Pancreas (tissue), 10 donors: Measurements from ENCODE around the gene FGF2. TPM values are rescaled to one million over a fixed set of nuclear protein-coding genes. Genes with fewer than 3 reads are reported as not detected.

Source experiments
- ATAC-seq, 4 donors: fragments of 200-7000 bp; cut with Tn5 transposase; one replicate each; pipeline versions ENCODE4 v1.8.0 to v1.9.1; 2020; ENCODE audit warnings: mild to moderate bottlenecking in 4 of 4, moderate library complexity in 4 of 4
- DNase-seq, 6 donors: peaks; one replicate each; pipeline ENCODE4 v3.0.0-alpha.2; 2020
- FAIRE-seq: peaks from 2 replicates; lab custom pipeline; 2012; peaks lifted over from hg19 to GRCh38; lab: Jason Lieb, UNC
- H3K27ac ChIP-seq, 4 donors: fragments of 200-600 bp; sonication (generic); 1 replicate in 3 of 4; 2 replicates in 1 of 4; pipeline versions ENCODE4 v1.5.0 to v1.8.0; 2020
- H3K27me3 ChIP-seq, 4 donors: fragments of 200-600 bp; one replicate each; pipeline ENCODE4 v1.8.0; 2021
- H3K36me3 ChIP-seq, 3 donors: fragments of 200-600 bp; sonication (generic) in 1 of 3; one replicate each; pipeline versions ENCODE4 v1.5.0 to v1.8.0; 2020 to 2021
- H3K4me1 ChIP-seq, 3 donors: fragments of 200-600 bp; one replicate each; pipeline ENCODE4 v1.8.0; 2021
- H3K4me3 ChIP-seq, 4 donors: fragments of 200-600 bp; sonication (generic) in 2 of 4; one replicate each; pipeline versions ENCODE4 v1.5.0 to v1.8.0; 2020 to 2021
- H3K9me3 ChIP-seq, 4 donors: fragments of 200-600 bp; one replicate each; pipeline ENCODE4 v1.8.0; 2021
- CTCF ChIP-seq, 4 donors: fragments of 200-600 bp; sonication (generic) in 3 of 4; IDR thresholded peaks; one replicate each; pipeline versions ENCODE4 v1.5.0 to v1.8.0; 2021; ENCODE audit warnings: antibody characterized with exemption in 4 of 4
- WGBS, 2 donors: extraction: QIAGEN DNeasy Blood & Tissue Kit; methylation state at CpG; one replicate each; pipeline ENCODE4 v1.1.7; 2013; 5-methylcytosine and 5-hydroxymethylcytosine counted together
- intact Hi-C, 3 donors: fragments of 100-400 bp; cut with DNase I; formaldehyde crosslinking; loops; one replicate each; pipeline versions ENCODE4 v1.11.1 to v1.14.2; 2022
- polyA plus RNA-seq, 2 donors: library from polyadenylated mRNA; stranded (reverse); fragments of 200-250 nt; gene quantifications; one replicate each; pipeline ENCODE4 v1.2.3, GENCODE V29; 2013
- total RNA-seq, 6 donors: library from RNA; stranded (reverse); fragmentation: NEBNext Ultra II Directional in 4 of 6; extraction: Animal tissue kit (Norgen Biotek cat#: 25700) in 4 of 6; gene quantifications; one replicate each; pipeline versions ENCODE4 v1.2.1 to v1.2.4, GENCODE V29; 2021 to 2023
- donor health status: healthy with polysubstance abuse.
- donor health status: DM: no; HTN: no; CAD: no; lungs with moderate emphysema.
- donor health status: DM: no; HTN: no; CAD: no.
- donor health status: control.
- donor health status: control.
- donor health status: Bipolar disorder and iron deficiency.
- donor health status: DM: yes; HTN: yes; CAD: no.
- donor health status: DM: no; HTN: no; CAD: no.
- donor health status: DM: no; HTN: no; CAD: no.
- donor health status: DM: yes; HTN: yes; CAD: no.

The FGF2 gene
- total and polyA plus RNA-seq, 8 donors = 0.41 to 1.6 (median 0.71) TPM

- FAIRE-seq (no peak), DNase-seq (no peak), ATAC-seq (peak in 2 of 4 donors; percentile 36 to 70)
- TF ChIP-seq CTCF (IDR thresholded peaks at IDR 0.05) = peak in 1 of 4 donors; percentile 23
- intact Hi-C loops = no loop called here
- no peaks in the 10 kb centered on the region for H3K9me3 ChIP-seq
- H3K4me1 ChIP-seq = no peaks in the 10 kb centered on the region
- H3K4me3 ChIP-seq = no peak overlapping the region
- 43 to 51% methylated on average over 4 of the region's 4 CpGs for WGBS, 2 donors
- H3K27ac ChIP-seq = no peak overlapping the region
- no peaks in the 10 kb centered on the region for H3K27me3 ChIP-seq
- H3K36me3 ChIP-seq = no peaks in the 10 kb centered on the region
Observed at GRCh38 chr4:122914292-122914904, 87.8 kb downstream of the FGF2 start.

DNA sequence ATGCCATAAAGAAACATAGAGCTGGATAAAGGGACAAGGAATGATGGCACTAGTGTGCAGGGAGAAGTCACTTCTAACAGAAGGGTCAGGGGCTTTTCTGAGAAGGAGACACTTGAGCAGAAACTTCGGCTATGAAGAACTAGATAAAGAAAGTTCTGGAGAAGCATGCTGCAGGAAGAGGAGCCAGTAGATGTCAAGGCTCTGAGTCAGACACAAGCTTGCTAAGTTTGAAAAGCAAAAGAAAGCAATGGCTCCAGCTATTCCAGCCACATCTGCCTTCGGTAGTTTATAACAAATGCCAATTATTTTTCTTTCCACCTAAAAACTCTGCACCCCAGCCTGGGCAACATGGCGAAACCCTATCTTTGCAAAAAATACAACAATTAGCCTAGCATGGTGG lies 88.3 kb downstream of the FGF2 start:
- TF ChIP-seq CTCF (IDR thresholded peaks at IDR 0.05) = no peak
- FAIRE-seq = no peak
- intact Hi-C loops = no loop called here

DNA sequence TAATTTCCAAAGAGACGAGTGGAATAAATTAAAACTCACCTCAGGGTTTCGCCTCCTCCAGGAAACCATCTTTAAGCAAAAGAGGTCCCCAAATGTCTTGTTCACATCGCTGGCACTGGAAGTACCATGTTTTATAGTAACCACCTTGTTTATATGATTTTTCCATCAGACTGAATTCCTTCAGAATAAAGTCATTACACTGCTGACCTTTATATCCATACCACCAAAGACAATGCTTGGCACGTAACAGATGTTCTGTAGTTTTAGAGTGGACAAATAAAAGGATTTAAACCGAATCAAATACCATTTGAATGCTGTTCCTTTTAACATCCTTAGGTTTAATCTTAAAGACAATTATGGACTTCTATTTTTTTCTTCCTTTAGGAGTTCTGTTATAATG lies 91.1 kb downstream of the FGF2 start:
- FAIRE-seq (no peak), ATAC-seq (no peak), DNase-seq (no peak)
- intact Hi-C loops = no loop called here
- TF ChIP-seq CTCF (IDR thresholded peaks at IDR 0.05) = no peak
- H3K4me3 ChIP-seq = no peak overlapping the region
- H3K27ac ChIP-seq = no peak overlapping the region
- H3K9me3 ChIP-seq = no peaks in the 10 kb centered on the region
- no peaks in the 10 kb centered on the region for H3K36me3 ChIP-seq
- H3K4me1 ChIP-seq = peaks cover 0 to 5% (median 0%) of the 10 kb centered on the region in 3 donors
- 87 to 90% methylated on average over 5 of the region's 5 CpGs for WGBS, 2 donors
- no peaks in the 10 kb centered on the region for H3K27me3 ChIP-seq

More for the DNA sequence above, 88.3 kb downstream of the FGF2 start:
- Histone ChIP-seq H3K4me1 (no peaks in the 10 kb centered on the region), H3K36me3 (no peaks in the 10 kb centered on the region), H3K27ac (no peak overlapping the region), H3K27me3 (no peaks in the 10 kb centered on the region), H3K4me3 (no peak overlapping the region), H3K9me3 (no peaks in the 10 kb centered on the region)
- DNase-seq (no peak), ATAC-seq (no peak)
- 81 to 87% methylated on average over 3 of the region's 3 CpGs for WGBS, 2 donors

DNA sequence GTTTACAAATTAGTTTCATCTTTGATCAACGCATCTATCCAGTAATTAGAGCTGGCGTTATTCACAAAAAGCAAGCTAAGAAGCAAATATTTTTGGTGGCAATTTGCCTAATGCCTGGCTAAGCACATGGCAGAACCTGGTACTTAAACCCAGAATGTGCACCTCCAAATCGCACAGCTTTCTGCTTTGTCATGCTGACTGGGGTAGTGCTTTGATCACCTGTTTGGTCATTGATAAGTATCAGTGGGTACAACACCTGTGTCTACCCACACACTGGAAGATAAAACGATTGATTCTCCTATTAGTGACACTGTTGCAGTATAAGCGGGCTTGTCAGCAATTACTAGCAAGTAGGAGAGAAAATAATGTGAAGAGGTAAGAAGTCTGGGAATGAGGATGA lies 93.8 kb downstream of the FGF2 start:
- Histone ChIP-seq H3K4me1 (peaks cover 0 to 13% (median 0%) of the 10 kb centered on the region in 3 donors), H3K4me3 (no peak overlapping the region), H3K27me3 (no peaks in the 10 kb centered on the region), H3K9me3 (no peaks in the 10 kb centered on the region), H3K27ac (no peak overlapping the region), H3K36me3 (no peaks in the 10 kb centered on the region)
- FAIRE-seq (no peak), ATAC-seq (no peak), DNase-seq (no peak)
- intact Hi-C loops = no loop called here
- no peak for TF ChIP-seq CTCF (IDR thresholded peaks at IDR 0.05)
- WGBS, 2 donors = 56 to 58% methylated on average over 5 of the region's 5 CpGs

DNA sequence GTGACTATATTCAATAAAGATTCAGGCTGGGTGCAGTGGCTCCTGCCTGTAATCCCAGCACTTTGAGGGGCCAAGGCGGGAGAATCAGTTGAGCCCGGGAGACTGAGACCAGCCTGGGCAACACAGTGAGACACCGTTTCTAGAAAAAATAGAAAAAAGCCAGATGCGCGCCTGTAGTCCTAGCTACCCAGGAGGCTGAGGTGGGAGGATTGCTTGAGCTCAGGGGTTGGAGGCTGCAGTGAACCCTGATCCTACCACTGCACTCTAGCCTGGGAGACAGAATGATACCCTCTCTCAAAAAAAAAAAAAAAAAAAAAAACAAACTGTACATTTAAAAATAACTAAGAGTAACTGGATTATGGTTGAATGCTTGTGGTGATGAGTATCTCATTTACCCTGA lies 94.7 kb downstream of the FGF2 start:
- intact Hi-C loops = no loop called here
- no peak for ATAC-seq
- no peak for TF ChIP-seq CTCF (IDR thresholded peaks at IDR 0.05)
- Histone ChIP-seq H3K36me3 (no peaks in the 10 kb centered on the region), H3K4me3 (peak overlapping the region; percentile 84 to 93 (median 85)), H3K27me3 (no peaks in the 10 kb centered on the region), H3K27ac (no peak overlapping the region), H3K4me1 (peaks cover 0 to 13% (median 0%) of the 10 kb centered on the region in 3 donors), H3K9me3 (no peaks in the 10 kb centered on the region)
- FAIRE-seq = no peak
- DNase-seq = no peak
- 78 to 86% methylated on average over 5 of the region's 5 CpGs for WGBS, 2 donors
